H4 (cell line): ENCODE results near the gene HIVEP2. TPM values are rescaled to one million over a fixed set of nuclear protein-coding genes. Genes with fewer than 3 reads are reported as not detected.

Experiments used
- DNase-seq: peaks from one replicate; pipeline ENCODE4 v3.0.0-alpha.2; 2015; ENCODE audit warnings: low spot score
- total RNA-seq: library from RNA; depleted of rRNA; stranded (reverse); fragments of >200 nt; shearing (Covaris generic); gene quantifications from 2 replicates; pipeline ENCODE4 v1.2.3, GENCODE V29; 2014

Gene HIVEP2
- total RNA-seq, 1 experiment from 2014 or later, result 4.1 TPM

DNA sequence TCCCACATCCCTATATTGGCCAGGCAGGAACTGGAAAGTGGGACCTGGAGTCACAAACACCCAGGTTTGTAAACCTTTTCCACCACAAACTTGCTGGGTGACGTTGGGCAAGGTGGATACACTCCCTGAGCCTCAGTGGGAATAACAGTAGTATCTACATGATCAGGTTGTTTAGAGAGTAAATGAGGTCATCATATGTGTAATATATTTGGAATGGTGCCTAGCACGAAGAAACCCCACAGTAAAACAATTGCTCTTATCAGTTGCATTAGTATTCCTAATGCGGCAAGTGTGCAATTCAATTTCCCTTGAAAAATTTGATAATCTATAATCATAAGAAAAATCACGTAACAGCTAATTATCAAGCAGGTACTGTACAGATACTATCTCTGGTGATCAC lies 51.9 kb downstream of the HIVEP2 start:
- peak; percentile 6 for DNase-seq

- DNase-seq, result no peak
Observed at GRCh38 chr6:142892254-142893021, 52.5 kb downstream of the HIVEP2 start.

GRCh38 chr6:142891454-142891853 lies 53.5 kb downstream of the HIVEP2 start:
- DNase-seq, result no peak

DNA sequence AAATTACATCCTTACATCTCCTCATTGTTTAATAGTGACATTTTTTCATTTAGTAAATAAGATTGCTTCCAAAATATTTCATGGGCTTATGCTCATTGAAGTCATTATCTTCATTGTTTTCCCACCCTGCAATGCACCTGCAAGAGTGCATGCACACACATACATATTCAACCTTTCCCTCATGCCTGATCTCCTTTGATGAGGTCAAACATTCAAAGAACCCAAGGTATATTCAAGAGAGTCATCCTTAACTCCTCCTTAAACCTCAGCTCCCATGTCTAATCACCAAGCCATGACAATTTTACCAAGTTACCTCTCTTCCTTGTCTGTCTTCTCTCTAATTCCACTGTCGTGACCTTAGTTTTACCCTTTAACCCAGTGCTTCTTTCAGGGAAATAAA lies 56.5 kb downstream of the HIVEP2 start:
- no peak for DNase-seq

GRCh38 chr6:142887517-142887916 lies 57.5 kb downstream of the HIVEP2 start:
- no peak for DNase-seq

DNA sequence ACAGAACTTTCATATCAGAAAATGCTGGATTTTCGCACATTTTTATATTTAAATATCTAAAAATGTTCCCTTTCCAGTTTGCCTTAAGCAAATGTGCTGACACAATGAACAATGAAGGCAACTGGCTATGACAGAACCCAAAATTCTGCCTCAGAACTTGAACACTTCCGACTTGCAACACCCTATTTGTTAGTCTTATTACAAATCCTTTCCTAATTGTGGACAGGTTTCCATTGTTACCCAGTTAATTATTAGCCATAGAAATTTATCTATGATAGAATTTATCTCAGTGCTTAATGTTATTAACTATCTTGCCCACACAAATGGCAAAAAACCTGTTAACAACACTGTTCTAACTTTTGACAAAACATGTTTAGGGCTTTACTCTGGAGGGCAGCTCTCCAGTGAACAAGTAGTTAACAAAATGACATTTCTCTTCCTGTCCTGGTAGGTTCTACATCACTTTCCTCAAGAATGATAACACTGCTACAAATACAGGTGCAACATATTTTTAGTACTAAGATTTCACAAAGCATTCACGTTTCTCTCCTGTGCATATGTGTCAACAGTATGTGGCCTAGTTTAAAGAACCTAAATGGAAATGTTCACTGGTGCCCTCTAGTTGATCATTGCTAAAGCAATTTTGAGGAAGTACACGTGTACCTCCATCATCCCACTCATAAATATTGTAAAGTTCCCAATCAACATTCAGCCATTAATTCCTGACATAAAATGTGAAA lies 58.4 kb downstream of the HIVEP2 start:
- DNase-seq, result peak; percentile 29

DNA sequence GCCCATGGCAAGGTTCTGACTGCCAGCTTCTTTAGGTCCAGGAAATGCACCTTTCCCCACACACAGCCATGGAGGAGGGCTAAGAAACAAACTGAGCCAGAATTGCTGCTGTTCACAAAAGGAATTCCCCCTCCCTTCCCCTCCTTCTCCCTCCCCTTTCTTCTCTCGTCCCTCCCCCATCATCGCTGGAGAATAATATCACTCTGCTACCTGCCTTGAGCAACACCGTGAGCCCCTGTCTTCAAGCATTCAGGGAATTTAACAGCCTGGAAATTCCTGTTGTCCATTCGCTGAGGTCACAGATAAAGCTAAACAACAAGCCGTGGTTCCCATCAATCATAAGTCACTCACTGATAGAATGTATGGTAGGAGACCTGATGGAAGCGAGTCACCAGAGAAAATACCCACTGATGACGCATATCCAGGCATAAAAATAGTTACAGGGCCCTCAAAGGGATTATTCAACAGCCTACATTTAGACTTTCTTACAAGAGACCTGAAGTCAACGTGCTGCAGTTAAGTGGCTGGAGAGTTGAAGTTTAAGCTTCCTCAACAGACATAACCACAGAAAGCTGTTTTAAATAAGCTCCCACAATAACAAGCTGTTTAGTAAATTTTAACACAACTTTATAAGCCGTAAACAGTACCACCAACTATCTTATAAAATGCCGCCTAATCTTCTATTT lies 59.7 kb downstream of the HIVEP2 start:
- DNase-seq, result peak; percentile 88

- DNase-seq, result no peak
Observed at GRCh38 chr6:142884214-142885035, 60.6 kb downstream of the HIVEP2 start.

DNA sequence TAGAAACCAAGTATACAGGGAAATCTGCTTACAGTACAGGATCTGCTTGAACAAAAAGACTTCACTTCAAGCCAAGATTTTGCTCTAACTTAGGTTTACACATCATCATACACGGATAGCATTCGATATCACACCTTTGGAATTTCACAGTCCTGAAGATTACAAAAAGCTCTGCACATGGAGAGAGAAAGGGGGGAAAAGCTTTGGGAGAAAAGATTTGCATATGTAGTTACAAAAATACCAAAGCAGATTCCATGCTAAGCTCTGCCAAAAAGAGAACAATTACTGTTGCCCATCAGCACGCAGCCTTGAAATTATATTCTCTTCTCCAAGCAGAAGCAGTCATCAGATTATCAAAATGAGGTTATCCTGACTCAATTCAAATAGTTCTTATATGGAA lies 62.0 kb downstream of the HIVEP2 start:
- no peak for DNase-seq

DNA sequence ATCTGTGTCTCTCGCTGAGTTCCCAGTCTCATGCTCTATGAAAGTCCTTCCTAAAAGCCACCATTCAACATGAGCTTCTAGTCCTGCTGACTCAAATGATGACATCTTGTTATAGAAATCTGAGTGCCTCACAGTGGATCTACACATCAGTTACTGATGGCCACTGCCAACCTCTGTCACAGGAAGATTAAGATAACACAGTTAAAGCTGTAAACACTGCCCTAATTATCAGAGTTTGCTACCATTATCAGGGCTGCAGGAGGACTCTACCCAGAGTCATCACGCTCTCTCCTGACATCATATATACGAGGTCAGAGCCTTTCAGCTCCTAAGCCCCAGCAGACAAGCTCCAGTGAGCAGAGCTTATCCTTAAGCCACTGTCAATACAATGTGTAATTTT lies 63.2 kb downstream of the HIVEP2 start:
- no peak for DNase-seq

DNA sequence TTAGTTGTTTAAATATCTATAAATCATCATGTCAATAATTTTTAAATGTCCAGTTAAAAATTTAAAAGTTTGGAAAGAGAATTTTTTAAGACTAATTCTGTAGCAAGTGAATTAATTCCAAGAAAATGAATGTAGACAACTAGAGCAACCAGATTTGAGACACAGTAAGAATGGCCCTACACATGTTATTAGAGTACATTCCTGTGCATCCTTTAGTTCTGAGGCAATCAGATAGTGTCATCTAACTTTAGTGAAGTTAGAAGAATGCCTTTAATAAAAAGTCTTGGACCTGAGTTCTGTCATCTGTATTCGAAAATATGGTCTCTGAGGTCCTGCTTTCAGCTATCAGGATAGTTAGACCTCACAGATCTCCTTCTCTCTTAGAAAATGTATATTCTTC lies 63.7 kb downstream of the HIVEP2 start:
- no peak for DNase-seq

- no peak for DNase-seq
Observed at GRCh38 chr6:142880201-142880600, 64.8 kb downstream of the HIVEP2 start.

GRCh38 chr6:142879527-142879926 lies 65.4 kb downstream of the HIVEP2 start:
- DNase-seq, result no peak

DNA sequence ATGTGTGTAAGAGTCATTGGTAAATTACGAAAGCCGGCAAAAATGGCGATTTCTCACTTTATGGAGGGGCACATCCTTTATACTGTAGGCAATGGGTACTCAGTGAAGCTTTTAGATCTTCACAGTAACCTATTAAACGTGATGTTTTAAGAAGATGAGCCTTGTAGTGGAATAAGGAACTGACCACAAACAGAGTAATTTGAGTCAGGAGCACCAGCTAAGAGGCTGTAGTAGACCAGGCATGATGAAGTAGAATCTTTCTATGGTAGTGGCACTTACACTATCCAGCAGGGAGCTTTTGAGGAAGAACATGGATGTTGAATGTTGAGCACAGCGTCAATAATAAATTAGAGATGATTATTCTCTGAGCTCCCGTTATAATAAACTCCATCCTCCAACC lies 65.9 kb downstream of the HIVEP2 start:
- DNase-seq, result no peak

GRCh38 chr6:142878407-142878806 lies 66.6 kb downstream of the HIVEP2 start:
- no peak for DNase-seq

GRCh38 chr6:142874676-142875075 lies 70.3 kb downstream of the HIVEP2 start:
- DNase-seq, result no peak

DNA sequence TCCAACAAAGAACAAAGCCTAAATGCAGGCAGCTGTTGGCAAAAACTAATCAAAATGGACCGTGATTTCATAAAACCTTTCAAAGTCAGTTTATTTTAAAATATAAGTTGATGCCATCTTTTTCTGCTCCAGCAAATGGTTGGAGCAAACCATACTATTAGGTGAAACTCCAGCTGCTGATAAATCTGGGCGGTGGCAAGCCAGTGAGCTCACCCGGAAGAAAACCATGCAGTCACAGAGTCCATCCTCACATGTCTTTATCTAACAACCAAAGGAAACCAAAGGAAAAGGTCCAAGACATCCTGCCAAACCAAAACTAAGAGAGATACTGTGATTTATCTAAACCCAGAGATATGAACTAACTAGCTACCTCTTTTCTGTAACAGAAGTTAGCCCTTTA lies 72.6 kb downstream of the HIVEP2 start:
- DNase-seq, result no peak

DNA sequence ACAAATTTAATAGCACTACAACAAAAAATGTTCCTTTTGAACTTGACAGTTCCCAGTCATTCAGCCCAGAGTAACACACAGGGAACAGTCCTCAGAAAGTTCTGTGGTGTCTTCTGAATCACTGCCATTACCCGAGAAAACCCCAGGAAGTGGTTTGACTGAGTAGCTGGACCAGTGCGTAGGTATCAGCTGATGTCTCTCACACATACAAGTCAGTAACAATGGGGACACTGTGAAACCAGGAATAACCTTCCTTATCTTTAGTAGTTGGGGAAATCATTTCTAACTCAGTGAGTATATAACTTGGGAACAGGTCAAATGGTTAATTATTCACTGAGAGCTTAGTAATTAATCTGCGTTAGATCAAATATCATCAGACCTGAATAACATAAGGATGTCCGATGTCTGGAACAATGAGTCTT lies 73.1 kb downstream of the HIVEP2 start:
- peak; percentile 82 for DNase-seq

DNA sequence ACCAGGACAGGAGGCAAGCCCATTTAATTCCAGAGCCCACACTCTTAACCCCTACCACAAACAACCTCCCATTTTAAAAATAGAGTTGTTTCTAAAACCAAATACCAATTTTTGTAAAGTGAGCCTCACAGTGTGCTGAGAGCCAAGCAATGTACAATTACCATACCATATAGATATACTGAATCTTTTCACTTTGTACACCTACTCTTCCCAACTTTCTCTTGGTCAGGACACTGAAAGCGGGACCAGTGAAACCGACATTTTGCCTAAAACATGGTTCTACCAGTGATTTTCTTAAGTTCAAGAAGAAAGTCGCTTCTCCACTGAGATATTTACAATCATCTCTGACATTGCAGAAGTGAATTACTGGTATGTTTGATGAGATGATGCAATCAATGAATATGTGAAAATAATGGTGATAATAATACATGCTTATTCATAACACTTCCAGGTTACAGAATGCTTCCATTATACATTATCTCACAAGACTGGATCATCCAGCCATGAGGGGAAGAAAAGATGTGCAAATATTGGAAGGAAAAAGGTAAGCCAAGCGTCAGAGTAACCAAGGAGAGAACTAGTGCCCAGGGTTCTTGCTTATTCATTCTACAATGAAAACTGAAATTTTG lies 74.1 kb downstream of the HIVEP2 start:
- no peak for DNase-seq

DNA sequence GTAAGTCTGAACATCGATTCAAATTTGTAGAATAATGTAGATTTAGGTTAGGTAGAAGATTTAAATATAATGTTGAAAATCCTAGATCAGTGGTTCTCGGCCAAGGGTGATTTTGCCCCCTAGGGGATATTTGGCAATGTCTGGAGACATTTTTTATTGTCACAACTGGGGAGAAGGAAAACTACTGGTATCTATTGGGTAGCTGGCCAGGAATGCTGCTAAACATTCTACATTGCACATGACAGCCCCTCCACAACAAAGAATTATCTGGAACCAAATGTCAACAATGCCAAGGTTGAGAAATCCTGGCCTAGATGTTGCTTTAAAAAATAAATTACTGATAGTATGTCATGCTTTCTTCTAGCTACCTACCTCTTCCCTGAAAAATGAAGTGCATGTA lies 76.1 kb downstream of the HIVEP2 start:
- no peak for DNase-seq
